Lung (tissue), 12 donors: ENCODE results near the gene CLEC11A. TPM values are rescaled to one million over a fixed set of nuclear protein-coding genes. Genes with fewer than 3 reads are reported as not detected.

Experiments
- ATAC-seq: fragments of 200-7000 bp; cut with Tn5 transposase; one replicate; pipeline ENCODE4 v1.9.1; 2020; ENCODE audit warnings: moderate number of reproducible peaks; ENCODE audit not compliant: insufficient read depth, low FRiP score
- DNase-seq, 3 donors: peaks; one replicate each; pipeline ENCODE4 v3.0.0-alpha.2; 2013 to 2017
- H3K27ac ChIP-seq, 2 donors: one replicate each; pipeline ENCODE4 v1.5.1; 2013; ENCODE audit warnings: mild to moderate bottlenecking in 2 of 2, moderate library complexity in 2 of 2, control low read depth in 1 of 2, inconsistent platforms in 1 of 2, low read depth in 1 of 2, low read length in 1 of 2
- H3K27me3 ChIP-seq, 3 donors: one replicate each; pipeline ENCODE4 v1.5.1; 2013; ENCODE audit warnings: low read length in 2 of 3; ENCODE audit not compliant: control insufficient read depth in 3 of 3, insufficient read depth in 3 of 3
- H3K36me3 ChIP-seq, 4 donors: one replicate each; pipeline ENCODE4 v1.5.1; 2013; ENCODE audit warnings: low read length in 4 of 4, mild to moderate bottlenecking in 1 of 4, moderate library complexity in 1 of 4; ENCODE audit not compliant: control insufficient read depth in 4 of 4, insufficient read depth in 4 of 4
- H3K4me1 ChIP-seq, 5 donors: one replicate each; pipeline ENCODE4 v1.5.1; 2013; ENCODE audit warnings: low read length in 5 of 5, mild to moderate bottlenecking in 2 of 5, moderate library complexity in 1 of 5; ENCODE audit not compliant: control insufficient read depth in 5 of 5, insufficient read depth in 5 of 5
- H3K4me3 ChIP-seq: one replicate; pipeline ENCODE4 v1.5.1; 2013; ENCODE audit warnings: mild to moderate bottlenecking, control low read depth, moderate library complexity
- H3K9ac ChIP-seq, 2 donors: one replicate each; pipeline ENCODE4 v1.5.1; 2013; ENCODE audit warnings: low read length in 2 of 2, control low read depth in 1 of 2; ENCODE audit not compliant: insufficient read depth in 1 of 2
- H3K9me3 ChIP-seq, 4 donors: one replicate each; pipeline ENCODE4 v1.5.1; 2013; ENCODE audit warnings: low read length in 3 of 4, mild to moderate bottlenecking in 1 of 4, moderate library complexity in 1 of 4; ENCODE audit not compliant: control insufficient read depth in 4 of 4, insufficient read depth in 3 of 4
- WGBS, 2 donors: extraction: QIAGEN DNeasy Blood & Tissue Kit; methylation state at CpG; one replicate each; pipeline ENCODE4 v1.1.7; 2013; 5-methylcytosine and 5-hydroxymethylcytosine counted together
- polyA plus RNA-seq, 2 donors: library from polyadenylated mRNA; stranded (reverse); fragments of 200-250 nt; gene quantifications; one replicate each; pipeline ENCODE4 v1.2.1, GENCODE V29; 2013
- total RNA-seq, 2 donors: library from RNA; depleted of rRNA in 1 of 2; stranded (reverse); fragments of >200 nt in 1 of 2; gene quantifications; one replicate each; pipeline ENCODE4 v1.2.1, GENCODE V29; 2014 to 2021
- TF ChIP-seq, protein P1 (sequence below): IDR thresholded peaks from 2 replicates; pipeline ENCODE4 v1.5.1; 2012; ENCODE audit warnings: mild to moderate bottlenecking; ENCODE audit errors: control extremely low read depth, extremely low read depth
- donor health status: control.
- donor health status: control.
- donor health status: Bipolar disorder and iron deficiency.
- donor health status: healthy.
- donor health status: DM: yes; HTN: yes; CAD: no.

The CLEC11A gene
- total and polyA plus RNA-seq, 4 donors, result 7.7 to 24.6 (median 11.1) TPM

DNA sequence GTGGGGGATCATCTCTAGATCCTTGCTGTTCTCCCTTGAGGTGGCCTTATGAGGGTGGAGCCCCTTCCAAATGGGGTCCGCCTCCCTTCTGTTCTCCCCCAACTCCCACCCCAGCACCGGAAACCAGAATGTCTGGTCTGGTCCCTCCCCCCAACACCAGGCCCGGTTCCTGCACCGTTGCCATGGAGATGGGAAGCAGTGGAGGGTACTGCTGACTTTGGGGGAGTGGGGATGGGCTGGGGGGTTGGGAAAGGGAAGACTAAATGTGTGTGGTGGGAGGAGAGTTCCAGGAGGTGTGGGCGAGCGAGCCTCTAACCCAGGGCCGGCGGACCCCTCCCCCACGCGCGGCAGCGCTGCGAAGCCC lies 5.3 kb upstream of the CLEC11A start:
- no peak overlapping the region for H3K4me3 ChIP-seq
- no peaks in the 10 kb centered on the region for H3K36me3 ChIP-seq
- peaks cover 0 to 25% (median 4%) of the 10 kb centered on the region in 3 donors for H3K27me3 ChIP-seq
- H3K4me1 ChIP-seq, result peaks cover 0 to 19% (median 0%) of the 10 kb centered on the region in 5 donors
- 4 to 8% methylated on average over 4 to 13 of the region's 13 CpGs for WGBS, 2 donors
- no peak overlapping the region for H3K9ac ChIP-seq
- DNase-seq (no peak), ATAC-seq (no peak)
- H3K9me3 ChIP-seq, result peaks cover 0 to 5% (median 0%) of the 10 kb centered on the region in 4 donors
- H3K27ac ChIP-seq, result no peak overlapping the region
- TF ChIP-seq, protein P1, sequence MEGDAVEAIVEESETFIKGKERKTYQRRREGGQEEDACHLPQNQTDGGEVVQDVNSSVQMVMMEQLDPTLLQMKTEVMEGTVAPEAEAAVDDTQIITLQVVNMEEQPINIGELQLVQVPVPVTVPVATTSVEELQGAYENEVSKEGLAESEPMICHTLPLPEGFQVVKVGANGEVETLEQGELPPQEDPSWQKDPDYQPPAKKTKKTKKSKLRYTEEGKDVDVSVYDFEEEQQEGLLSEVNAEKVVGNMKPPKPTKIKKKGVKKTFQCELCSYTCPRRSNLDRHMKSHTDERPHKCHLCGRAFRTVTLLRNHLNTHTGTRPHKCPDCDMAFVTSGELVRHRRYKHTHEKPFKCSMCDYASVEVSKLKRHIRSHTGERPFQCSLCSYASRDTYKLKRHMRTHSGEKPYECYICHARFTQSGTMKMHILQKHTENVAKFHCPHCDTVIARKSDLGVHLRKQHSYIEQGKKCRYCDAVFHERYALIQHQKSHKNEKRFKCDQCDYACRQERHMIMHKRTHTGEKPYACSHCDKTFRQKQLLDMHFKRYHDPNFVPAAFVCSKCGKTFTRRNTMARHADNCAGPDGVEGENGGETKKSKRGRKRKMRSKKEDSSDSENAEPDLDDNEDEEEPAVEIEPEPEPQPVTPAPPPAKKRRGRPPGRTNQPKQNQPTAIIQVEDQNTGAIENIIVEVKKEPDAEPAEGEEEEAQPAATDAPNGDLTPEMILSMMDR, result no peak

DNA sequence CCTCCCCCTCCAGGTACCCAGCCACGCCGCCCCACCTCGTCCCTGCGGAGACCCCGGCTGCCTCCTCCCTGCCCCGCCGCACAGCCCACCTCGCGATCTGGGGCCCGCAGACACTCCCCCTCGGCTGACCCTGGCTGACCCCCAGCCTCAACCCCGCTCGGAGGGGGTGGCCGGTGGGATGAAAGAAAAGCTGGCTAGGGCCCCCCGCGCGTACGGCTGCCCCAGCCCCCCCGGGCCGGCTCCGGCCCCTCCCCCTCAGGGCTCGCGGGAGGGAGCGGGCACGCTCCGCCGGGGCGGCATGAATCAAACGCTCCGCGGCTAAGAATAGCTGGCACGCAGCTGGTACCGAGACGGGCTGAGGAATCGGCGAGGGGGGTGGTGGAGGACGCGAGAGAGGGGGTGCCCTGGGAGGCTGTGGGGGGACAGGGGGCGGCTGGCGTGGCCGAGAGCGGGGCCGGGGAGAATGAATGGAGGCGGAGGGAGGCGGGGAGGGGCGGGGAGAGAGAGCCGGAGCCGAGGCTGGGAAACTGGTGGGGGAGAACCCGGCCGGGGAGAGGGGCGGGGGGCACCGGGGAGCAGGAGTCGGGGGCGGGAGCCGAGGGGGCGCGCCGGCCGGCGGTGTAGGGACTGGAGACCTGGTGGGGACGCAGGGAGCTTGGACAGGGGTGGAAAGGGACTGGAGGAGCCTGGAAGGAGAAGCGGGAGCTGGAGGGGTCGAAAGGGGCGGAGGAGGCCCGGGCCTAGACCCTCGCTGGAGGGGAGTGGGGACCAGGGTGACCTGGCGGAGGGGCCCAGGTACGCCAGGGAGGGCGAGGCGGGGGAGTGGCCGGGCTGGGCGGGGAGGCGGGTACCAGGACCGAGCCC lies 4.7 kb upstream of the CLEC11A start:
- H3K4me3 ChIP-seq, result no peak overlapping the region
- ATAC-seq (no peak), DNase-seq (peak in 2 of 3 donors; percentile 26 to 29)
- peaks cover 0 to 26% (median 0%) of the 10 kb centered on the region in 3 donors for H3K27me3 ChIP-seq
- peaks cover 0 to 5% (median 0%) of the 10 kb centered on the region in 4 donors for H3K9me3 ChIP-seq
- no peak overlapping the region for H3K27ac ChIP-seq
- H3K4me1 ChIP-seq, result peaks cover 0 to 22% (median 0%) of the 10 kb centered on the region in 5 donors
- no peak overlapping the region for H3K9ac ChIP-seq
- 0 to 1% methylated on average over 56 to 73 of the region's 74 CpGs for WGBS, 2 donors
- H3K36me3 ChIP-seq, result no peaks in the 10 kb centered on the region
- TF ChIP-seq, protein P1, result no peak

DNA sequence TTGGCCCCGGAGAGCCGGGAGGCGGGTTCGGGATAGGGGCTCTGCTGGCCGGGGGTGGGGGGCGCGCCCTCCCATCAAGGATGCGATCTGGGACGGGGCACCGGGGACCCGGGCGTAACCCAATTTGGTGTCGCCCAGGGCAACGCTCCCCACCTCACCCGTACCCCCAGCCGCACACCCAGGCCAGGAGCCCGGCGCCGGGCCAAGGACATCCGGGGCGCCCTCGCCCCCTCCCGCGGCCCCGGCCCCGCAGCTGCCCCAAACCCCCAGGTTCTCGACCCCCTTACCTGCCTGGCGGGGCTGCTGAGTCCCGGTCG lies 4.1 kb upstream of the CLEC11A start:
- H3K4me1 ChIP-seq, result peaks cover 0 to 25% (median 0%) of the 10 kb centered on the region in 5 donors
- TF ChIP-seq, protein P1, result no peak
- no peak for DNase-seq
- no peak for ATAC-seq
- 2 to 4% methylated on average over 5 to 30 of the region's 30 CpGs for WGBS, 2 donors
- H3K36me3 ChIP-seq, result no peaks in the 10 kb centered on the region
- no peak overlapping the region for H3K4me3 ChIP-seq
- H3K27me3 ChIP-seq, result peaks cover 0 to 29% (median 0%) of the 10 kb centered on the region in 3 donors
- H3K9ac ChIP-seq, result no peak overlapping the region
- no peak overlapping the region for H3K27ac ChIP-seq
- H3K9me3 ChIP-seq, result peaks cover 0 to 5% (median 0%) of the 10 kb centered on the region in 4 donors
